Peyer's patch (tissue), 4 donors: ENCODE data around the gene PPT2.

ENCODE experiments used
- CTCF ChIP-seq, 6 experiments: fragments of 450-650 bp in 4 of 6; fragments of 200-600 bp in 2 of 6; sonication (generic) in 1 of 6; IDR thresholded peaks; one replicate each; pipeline ENCODE4 v1.5.1; 2017 to 2019; ENCODE audit warnings: antibody characterized with exemption in 6 of 6, mild to moderate bottlenecking in 3 of 6, moderate library complexity in 1 of 6
- POLR2A ChIP-seq, 2 donors: fragments of 450-650 bp; IDR thresholded peaks; one replicate each; pipeline ENCODE4 v1.5.1; 2017; ENCODE audit warnings: antibody characterized with exemption in 2 of 2, mild to moderate bottlenecking in 2 of 2, moderate library complexity in 2 of 2

DNA sequence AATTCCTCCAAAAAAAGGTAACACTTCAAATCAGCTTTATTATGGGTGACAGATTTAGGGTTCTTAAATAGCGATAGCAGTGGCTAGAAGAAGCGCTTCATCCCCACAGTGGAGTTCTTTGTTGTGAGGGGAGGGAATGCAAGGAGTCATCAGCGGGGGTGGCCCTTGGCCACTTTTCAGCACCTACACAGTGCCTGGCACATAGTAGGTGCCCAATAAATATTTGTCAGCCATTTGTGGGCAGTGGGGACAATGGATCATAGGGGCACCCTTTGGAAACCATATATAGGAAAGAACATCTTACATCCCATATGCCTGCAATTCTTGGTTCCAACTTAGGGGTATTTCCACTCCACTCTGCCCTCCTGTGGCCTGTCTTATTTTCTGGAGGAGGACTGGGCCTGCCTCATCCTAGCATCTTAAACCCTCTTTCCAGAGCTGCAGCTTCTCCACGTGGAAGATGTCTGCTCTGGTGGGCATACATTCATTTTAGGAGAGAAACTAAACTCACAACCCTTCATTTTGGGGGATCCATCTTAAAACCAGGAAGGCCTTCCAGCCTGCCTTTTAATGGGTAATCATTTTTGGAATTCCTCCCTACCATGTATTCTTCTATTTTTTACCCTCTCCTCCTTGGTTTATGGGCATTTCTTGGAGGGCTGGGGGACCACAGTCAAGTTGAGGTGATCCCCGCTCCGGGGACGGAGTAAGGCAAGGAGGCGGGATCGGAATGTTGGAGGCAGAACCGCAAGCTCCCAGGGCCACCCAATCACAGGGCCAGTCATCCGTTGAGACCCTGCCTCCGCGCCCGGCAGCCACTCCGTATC is 41.1 kb downstream of the PPT2 start:
- TF ChIP-seq CTCF (IDR thresholded peaks at IDR 0.05) (peak in 5 of 6 experiments; percentile 4 to 77 (median 70)), POLR2A (IDR thresholded peaks at IDR 0.05) (peak; percentile 48 to 82)
